Astrocyte (in vitro differentiated cells and primary cell): ENCODE results near the gene KCNQ5.

Source experiments
- EZH2 ChIP-seq: IDR thresholded peaks from 2 replicates; pipeline ENCODE4 v1.6.1; 2012; ENCODE audit warnings: mild to moderate bottlenecking, low read length, inconsistent platforms; ENCODE audit not compliant: insufficient read depth
- TF ChIP-seq, protein P1 (sequence below): IDR thresholded peaks from 2 replicates; pipeline ENCODE4 v1.5.1; 2011; ENCODE audit warnings: low read depth, mild to moderate bottlenecking, inconsistent platforms, low read length, moderate library complexity; ENCODE audit not compliant: insufficient read depth

DNA sequence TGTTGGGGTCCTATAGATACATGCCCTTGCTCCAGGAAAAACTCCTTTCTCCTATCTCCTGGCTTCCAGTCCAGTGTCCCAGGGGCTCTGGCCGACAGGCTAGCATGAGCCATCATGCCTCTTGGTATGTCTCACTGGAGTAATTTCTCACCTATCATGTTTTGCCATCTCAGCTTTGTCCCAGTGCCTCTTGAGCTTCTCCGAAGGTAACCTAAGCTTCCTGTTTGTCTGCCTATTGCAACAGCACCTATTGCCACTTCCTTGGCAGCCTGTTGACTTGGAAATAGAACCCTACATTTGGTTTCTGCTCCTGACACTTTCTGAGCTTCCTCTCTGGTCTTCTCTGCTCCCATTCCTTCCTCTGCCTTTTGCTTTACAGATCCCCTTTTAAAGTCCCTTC lies 197.7 kb downstream of the KCNQ5 start:
- TF ChIP-seq, protein P1, sequence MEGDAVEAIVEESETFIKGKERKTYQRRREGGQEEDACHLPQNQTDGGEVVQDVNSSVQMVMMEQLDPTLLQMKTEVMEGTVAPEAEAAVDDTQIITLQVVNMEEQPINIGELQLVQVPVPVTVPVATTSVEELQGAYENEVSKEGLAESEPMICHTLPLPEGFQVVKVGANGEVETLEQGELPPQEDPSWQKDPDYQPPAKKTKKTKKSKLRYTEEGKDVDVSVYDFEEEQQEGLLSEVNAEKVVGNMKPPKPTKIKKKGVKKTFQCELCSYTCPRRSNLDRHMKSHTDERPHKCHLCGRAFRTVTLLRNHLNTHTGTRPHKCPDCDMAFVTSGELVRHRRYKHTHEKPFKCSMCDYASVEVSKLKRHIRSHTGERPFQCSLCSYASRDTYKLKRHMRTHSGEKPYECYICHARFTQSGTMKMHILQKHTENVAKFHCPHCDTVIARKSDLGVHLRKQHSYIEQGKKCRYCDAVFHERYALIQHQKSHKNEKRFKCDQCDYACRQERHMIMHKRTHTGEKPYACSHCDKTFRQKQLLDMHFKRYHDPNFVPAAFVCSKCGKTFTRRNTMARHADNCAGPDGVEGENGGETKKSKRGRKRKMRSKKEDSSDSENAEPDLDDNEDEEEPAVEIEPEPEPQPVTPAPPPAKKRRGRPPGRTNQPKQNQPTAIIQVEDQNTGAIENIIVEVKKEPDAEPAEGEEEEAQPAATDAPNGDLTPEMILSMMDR: no peak
- TF ChIP-seq EZH2: no peak
